Activated T-helper 17 cell treated with anti-CD3 and anti-CD28 coated beads, Interleukin-2, amount 50 U/mL, for 72 hours (primary cell): ENCODE measurements around the gene CCSAP. TPM values are rescaled to one million over a fixed set of nuclear protein-coding genes. Genes with fewer than 3 reads are reported as not detected.
"Not testable (repeated sequence)": the region's sequence is repeated elsewhere in the genome, so short reads cannot be mapped to it uniquely, and the experiment has no call there.

Experiments used
- ATAC-seq: fragments of 150-1000 bp; cut with Tn5 transposase; replicated peaks from 2 replicates; pipeline ENCODE4 v1.10.0; 2021; ENCODE audit warnings: mild to moderate bottlenecking, moderate library complexity
- H3K27ac Mint-ChIP-seq: one replicate; pipeline ENCODE4 v1.8.0; 2022; ENCODE audit warnings: mixed read lengths
- H3K27me3 Mint-ChIP-seq: one replicate; pipeline ENCODE4 v1.8.0; 2022; ENCODE audit warnings: mixed read lengths
- H3K36me3 Mint-ChIP-seq: one replicate; pipeline ENCODE4 v1.8.0; 2022; ENCODE audit warnings: low read depth, mild to moderate bottlenecking, mixed read lengths
- H3K4me1 Mint-ChIP-seq: one replicate; pipeline ENCODE4 v1.8.0; 2022; ENCODE audit warnings: mixed read lengths
- H3K4me3 Mint-ChIP-seq: one replicate; pipeline ENCODE4 v1.8.0; 2022; ENCODE audit warnings: mild to moderate bottlenecking, mixed read lengths
- H3K9me3 Mint-ChIP-seq: one replicate; pipeline ENCODE4 v1.8.0; 2022; ENCODE audit warnings: mixed read lengths
- total RNA-seq, 2 donors: library from RNA; stranded (reverse); gene quantifications; one replicate each; pipeline ENCODE4 v1.2.3, GENCODE V29; 2022

CCSAP gene
- total RNA-seq, 2 donors from 2014 or later: 10.1 to 32.7 TPM

GRCh38 chr1:229344937-229345684 lies 2.3 kb upstream of the CCSAP start:
- ATAC-seq: no peak
- Mint-ChIP-seq H3K36me3 (peaks cover 16% of the 10 kb centered on the region), H3K4me3 (peak overlapping the region; percentile 99), H3K27ac (no peak overlapping the region), H3K27me3 (peaks cover 9% of the 10 kb centered on the region), H3K9me3 (no peaks in the 10 kb centered on the region), H3K4me1 (peaks cover 6% of the 10 kb centered on the region)

GRCh38 chr1:229344139-229344538 lies 1.3 kb upstream of the CCSAP start:
- Mint-ChIP-seq H3K27ac (no peak overlapping the region), H3K4me3 (peak overlapping the region; percentile 99), H3K9me3 (no peaks in the 10 kb centered on the region), H3K4me1 (peaks cover 13% of the 10 kb centered on the region), H3K27me3 (peaks cover 9% of the 10 kb centered on the region), H3K36me3 (peaks cover 26% of the 10 kb centered on the region)
- ATAC-seq: no peak

GRCh38 chr1:229341774-229342655 lies 832 bp downstream of the CCSAP start:
- H3K4me1 Mint-ChIP-seq: peaks cover 30% of the 10 kb centered on the region
- ATAC-seq: peak; percentile 74
- peaks cover 40% of the 10 kb centered on the region for H3K36me3 Mint-ChIP-seq
- peak overlapping the region; percentile 99 for H3K4me3 Mint-ChIP-seq
- H3K27me3 Mint-ChIP-seq: peaks cover 5% of the 10 kb centered on the region
- H3K9me3 Mint-ChIP-seq: no peaks in the 10 kb centered on the region
- H3K27ac Mint-ChIP-seq: peak overlapping the region; percentile 83

DNA sequence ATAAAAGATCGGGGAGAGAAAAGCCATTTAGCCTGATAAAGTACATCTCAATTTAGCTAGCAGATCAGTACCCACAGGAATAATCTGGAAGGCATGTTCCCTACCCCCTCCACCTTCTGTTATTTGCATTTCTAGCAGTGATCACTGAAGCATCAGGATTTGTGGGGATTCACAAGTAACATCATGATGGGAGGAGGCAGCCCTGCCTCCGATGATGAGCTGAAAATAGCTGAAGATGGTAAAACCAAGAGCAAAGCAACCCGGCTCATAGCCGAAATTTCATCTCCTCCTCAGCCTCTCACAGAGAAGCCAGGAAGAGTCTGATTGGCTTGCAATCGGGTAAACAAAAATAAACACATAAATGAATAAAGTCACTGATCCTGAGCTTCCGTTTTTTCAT lies 2.4 kb downstream of the CCSAP start:
- peaks cover 5% of the 10 kb centered on the region for H3K27me3 Mint-ChIP-seq
- ATAC-seq: no peak
- H3K36me3 Mint-ChIP-seq: peaks cover 48% of the 10 kb centered on the region
- peak overlapping the region; percentile 99 for H3K4me3 Mint-ChIP-seq
- peak overlapping the region; percentile 83 for H3K27ac Mint-ChIP-seq
- H3K4me1 Mint-ChIP-seq: peaks cover 37% of the 10 kb centered on the region
- H3K9me3 Mint-ChIP-seq: no peaks in the 10 kb centered on the region

DNA sequence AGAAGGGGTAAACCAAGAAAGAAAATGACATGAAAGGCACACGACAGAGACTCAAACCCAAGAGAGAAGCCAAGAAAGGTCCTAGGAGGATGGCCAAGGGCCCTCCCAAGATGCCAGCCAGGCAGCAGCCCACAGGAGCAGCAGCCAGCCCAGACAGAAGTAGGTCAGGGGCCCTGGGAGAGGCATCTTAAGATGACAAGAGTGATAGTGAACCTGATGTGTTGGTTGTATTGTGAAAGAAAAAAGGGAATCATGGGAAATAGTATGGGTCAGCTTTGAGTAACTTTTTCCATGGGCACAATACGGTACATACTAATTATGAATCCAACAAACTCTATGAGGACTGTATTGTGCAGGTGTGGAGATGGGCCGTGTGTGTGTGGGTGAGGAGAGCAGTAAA lies 3.3 kb downstream of the CCSAP start:
- peaks cover 37% of the 10 kb centered on the region for H3K4me1 Mint-ChIP-seq
- ATAC-seq: peak; percentile 61

GRCh38 chr1:229339086-229339485 lies 3.8 kb downstream of the CCSAP start:
- ATAC-seq: no peak
- H3K9me3 Mint-ChIP-seq: no peaks in the 10 kb centered on the region
- H3K36me3 Mint-ChIP-seq: peaks cover 62% of the 10 kb centered on the region
- no peaks in the 10 kb centered on the region for H3K27me3 Mint-ChIP-seq
- peaks cover 37% of the 10 kb centered on the region for H3K4me1 Mint-ChIP-seq
- peak overlapping the region; percentile 83 for H3K27ac Mint-ChIP-seq
- H3K4me3 Mint-ChIP-seq: peak overlapping the region; percentile 99

More for the DNA sequence above, 3.3 kb downstream of the CCSAP start:
- H3K27me3 Mint-ChIP-seq: no peaks in the 10 kb centered on the region
- peaks cover 58% of the 10 kb centered on the region for H3K36me3 Mint-ChIP-seq
- no peaks in the 10 kb centered on the region for H3K9me3 Mint-ChIP-seq
- peak overlapping the region; percentile 99 for H3K4me3 Mint-ChIP-seq
- H3K27ac Mint-ChIP-seq: peak overlapping the region; percentile 83

- H3K36me3 Mint-ChIP-seq: peaks cover 64% of the 10 kb centered on the region
- H3K27ac Mint-ChIP-seq: peak overlapping the region; percentile 59
- no peak for ATAC-seq
- H3K4me3 Mint-ChIP-seq: peak overlapping the region; percentile 99
- no peaks in the 10 kb centered on the region for H3K9me3 Mint-ChIP-seq
- peaks cover 31% of the 10 kb centered on the region for H3K4me1 Mint-ChIP-seq
- no peaks in the 10 kb centered on the region for H3K27me3 Mint-ChIP-seq
Observed at GRCh38 chr1:229336345-229336744, 6.5 kb downstream of the CCSAP start.

- Mint-ChIP-seq H3K4me3 (no peak overlapping the region), H3K9me3 (no peaks in the 10 kb centered on the region), H3K4me1 (peaks cover 37% of the 10 kb centered on the region), H3K36me3 (peaks cover 56% of the 10 kb centered on the region), H3K27me3 (no peaks in the 10 kb centered on the region), H3K27ac (no peak overlapping the region)
- ATAC-seq: no peak
Observed at GRCh38 chr1:229334716-229335115, 8.1 kb downstream of the CCSAP start.

GRCh38 chr1:229334269-229334668 lies 8.6 kb downstream of the CCSAP start:
- no peaks in the 10 kb centered on the region for H3K9me3 Mint-ChIP-seq
- ATAC-seq: no peak
- no peak overlapping the region for H3K27ac Mint-ChIP-seq
- no peaks in the 10 kb centered on the region for H3K27me3 Mint-ChIP-seq
- peaks cover 34% of the 10 kb centered on the region for H3K4me1 Mint-ChIP-seq
- H3K36me3 Mint-ChIP-seq: peaks cover 54% of the 10 kb centered on the region
- H3K4me3 Mint-ChIP-seq: no peak overlapping the region

DNA sequence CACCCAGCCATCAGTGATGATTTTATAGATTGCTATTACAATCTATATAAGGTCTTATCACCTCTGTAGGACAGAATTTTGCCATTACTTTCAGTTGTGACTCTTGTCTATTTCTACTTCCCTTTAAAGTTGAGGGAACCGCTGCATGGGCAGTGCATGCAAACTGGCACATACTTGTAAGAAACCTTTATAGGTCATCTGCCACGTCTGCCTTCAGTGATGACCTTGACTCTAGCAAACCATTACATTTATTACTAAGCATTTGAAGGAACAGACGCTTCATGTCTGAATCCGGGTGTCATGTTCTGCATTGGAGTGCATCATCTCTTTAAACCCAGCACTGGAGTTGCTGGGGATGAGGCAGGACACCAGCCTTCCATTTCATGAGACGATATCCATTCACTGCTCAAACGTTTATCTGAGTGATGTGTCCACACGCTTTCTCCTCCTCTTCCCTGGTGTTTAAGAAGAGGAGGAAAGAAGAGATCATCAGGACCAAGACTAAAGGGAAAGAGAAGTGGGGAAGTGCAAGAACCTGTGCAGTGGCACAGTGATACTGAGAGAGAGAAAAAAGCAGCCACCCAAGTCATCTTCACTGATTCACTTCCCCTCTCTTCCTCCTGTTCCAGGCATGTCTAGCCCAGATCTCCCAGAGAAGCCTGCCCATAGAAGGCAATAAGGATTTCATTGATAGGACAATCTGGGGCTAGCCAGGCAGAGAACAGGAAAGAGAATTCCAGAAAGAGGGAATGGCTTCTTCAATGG lies 14.1 kb downstream of the CCSAP start:
- Mint-ChIP-seq H3K27me3 (no peaks in the 10 kb centered on the region), H3K36me3 (peaks cover 71% of the 10 kb centered on the region), H3K4me1 (peaks cover 40% of the 10 kb centered on the region), H3K27ac (peak overlapping the region; percentile 81), H3K9me3 (no peaks in the 10 kb centered on the region), H3K4me3 (peak overlapping the region; percentile 59)
- ATAC-seq: peak; percentile 68

- Mint-ChIP-seq H3K4me1 (peaks cover 40% of the 10 kb centered on the region), H3K27ac (peak overlapping the region; percentile 81), H3K4me3 (peak overlapping the region; percentile 59), H3K36me3 (peaks cover 77% of the 10 kb centered on the region)
- H3K27me3 Mint-ChIP-seq, H3K9me3 Mint-ChIP-seq: not testable (repeated sequence)
- ATAC-seq: peak; percentile 78
Observed at GRCh38 chr1:229327765-229328164, 15.1 kb downstream of the CCSAP start.

DNA sequence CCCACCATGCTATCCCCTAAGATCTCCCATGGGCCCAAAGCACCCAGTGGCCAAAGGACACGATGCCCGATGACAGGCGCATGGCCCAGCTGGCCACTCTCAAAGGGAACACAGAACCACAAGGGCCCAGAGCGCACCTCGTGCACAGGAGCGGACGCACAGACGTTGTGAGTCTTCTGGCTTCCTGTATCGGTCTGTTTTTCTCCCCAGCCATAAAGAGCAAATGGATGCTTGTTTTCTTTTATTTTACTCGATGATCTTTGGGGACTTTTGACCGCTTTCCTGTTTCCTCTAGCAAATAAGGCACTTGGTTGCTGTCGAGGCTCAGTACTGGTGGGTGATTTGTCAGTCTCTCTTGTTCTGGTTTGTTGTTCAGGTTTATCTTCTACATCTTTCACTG lies 16.2 kb downstream of the CCSAP start:
- no peaks in the 10 kb centered on the region for H3K9me3 Mint-ChIP-seq
- no peak for ATAC-seq
- peaks cover 85% of the 10 kb centered on the region for H3K36me3 Mint-ChIP-seq
- H3K4me1 Mint-ChIP-seq: peaks cover 40% of the 10 kb centered on the region
- H3K4me3 Mint-ChIP-seq: peak overlapping the region; percentile 59
- peak overlapping the region; percentile 49 for H3K27ac Mint-ChIP-seq
- no peaks in the 10 kb centered on the region for H3K27me3 Mint-ChIP-seq

DNA sequence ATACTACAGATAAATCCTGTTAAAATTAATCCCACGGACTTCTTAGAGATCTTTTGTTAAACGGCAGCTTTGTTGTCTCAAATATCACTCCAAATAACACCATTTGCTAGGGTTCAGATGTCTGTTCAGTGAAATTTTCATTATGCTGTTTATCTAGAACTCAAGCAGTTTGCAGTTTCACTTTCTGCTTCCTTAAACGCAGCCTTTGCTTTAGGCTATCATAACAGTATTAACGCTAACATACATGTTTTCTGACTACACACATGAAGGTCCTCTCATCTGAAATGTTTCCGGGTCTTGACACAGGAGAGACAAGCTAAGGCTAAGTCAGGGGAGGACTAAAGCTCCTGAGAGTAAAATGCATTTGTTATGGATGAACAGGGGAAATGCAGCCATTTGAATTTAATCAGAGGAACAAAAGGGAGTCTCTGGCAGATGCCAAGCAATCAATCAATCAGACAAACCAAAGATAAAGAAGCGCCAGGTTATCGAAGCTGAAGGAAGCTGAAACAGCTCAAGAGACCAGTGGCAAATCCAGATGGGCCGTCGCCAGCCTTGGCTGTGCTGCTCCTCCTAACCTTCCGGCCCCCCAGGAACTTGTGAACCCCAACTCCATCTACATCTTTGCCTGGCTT lies 16.9 kb downstream of the CCSAP start:
- H3K9me3 Mint-ChIP-seq: no peaks in the 10 kb centered on the region
- no peaks in the 10 kb centered on the region for H3K27me3 Mint-ChIP-seq
- no peak for ATAC-seq
- peak overlapping the region; percentile 59 for H3K4me3 Mint-ChIP-seq
- peaks cover 91% of the 10 kb centered on the region for H3K36me3 Mint-ChIP-seq
- peak overlapping the region; percentile 49 for H3K27ac Mint-ChIP-seq
- H3K4me1 Mint-ChIP-seq: peaks cover 36% of the 10 kb centered on the region

DNA sequence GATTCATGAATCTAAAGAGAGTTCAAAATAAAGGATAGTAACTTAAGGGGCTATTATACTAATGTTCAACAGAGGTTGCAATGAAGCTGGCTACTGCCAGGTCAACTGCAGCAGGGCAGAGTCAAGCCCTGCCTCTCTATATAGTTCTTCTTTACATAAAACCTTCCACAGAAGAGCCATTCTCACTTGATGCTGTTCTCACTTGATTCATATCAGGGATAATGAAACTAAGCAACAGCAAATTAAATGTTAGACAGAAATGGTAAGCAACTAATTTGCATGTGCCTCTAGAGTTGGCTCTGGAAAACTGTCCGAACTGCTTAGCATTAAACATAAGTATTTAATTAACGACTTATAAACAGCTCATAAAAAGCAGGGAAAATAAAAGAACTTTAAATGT lies 17.4 kb downstream of the CCSAP start:
- Mint-ChIP-seq H3K36me3 (peaks cover 94% of the 10 kb centered on the region), H3K4me1 (peaks cover 35% of the 10 kb centered on the region), H3K4me3 (peak overlapping the region; percentile 59), H3K9me3 (no peaks in the 10 kb centered on the region), H3K27me3 (no peaks in the 10 kb centered on the region), H3K27ac (no peak overlapping the region)
- ATAC-seq: no peak
